Measurements from ENCODE around the gene MBOAT2.
"Not testable (repeated sequence)": the region's sequence is repeated elsewhere in the genome, so short reads cannot be mapped to it uniquely, and the experiment has no call there.

Gene MBOAT2

GRCh38 chr2:8938384-8938783, 65.1 kb downstream of the MBOAT2 start:
- no peak for DNase-seq

GRCh38 chr2:8935982-8936381, 67.5 kb downstream of the MBOAT2 start:
- no peak for DNase-seq

GRCh38 chr2:8934338-8934737, 69.1 kb downstream of the MBOAT2 start:
- DNase-seq = no peak

- no peak for DNase-seq
These were observed 70.8 kb downstream of the MBOAT2 start for GRCh38 chr2:8932702-8933101.

- not testable (repeated sequence) for DNase-seq
These were observed 73.3 kb downstream of the MBOAT2 start for GRCh38 chr2:8930185-8930584.

GRCh38 chr2:8929128-8929527, 74.4 kb downstream of the MBOAT2 start:
- no peak for DNase-seq

GRCh38 chr2:8927510-8928455, 75.7 kb downstream of the MBOAT2 start:
- no peak for DNase-seq

- DNase-seq = no peak
These were observed 77.1 kb downstream of the MBOAT2 start for GRCh38 chr2:8926356-8926755.

- no peak for DNase-seq
These were observed 78.1 kb downstream of the MBOAT2 start for GRCh38 chr2:8925411-8925810.

GRCh38 chr2:8923183-8923582, 80.3 kb downstream of the MBOAT2 start:
- DNase-seq = no peak

- DNase-seq = no peak
These were observed 81.1 kb downstream of the MBOAT2 start for GRCh38 chr2:8922431-8922830.

GRCh38 chr2:8918412-8918811, 85.1 kb downstream of the MBOAT2 start:
- no peak for DNase-seq

GRCh38 chr2:8915941-8916340, 87.5 kb downstream of the MBOAT2 start:
- no peak for DNase-seq

GRCh38 chr2:8913767-8914166, 89.7 kb downstream of the MBOAT2 start:
- not testable (repeated sequence) for DNase-seq

GRCh38 chr2:8907764-8908288, 95.7 kb downstream of the MBOAT2 start:
- no peak for DNase-seq

GRCh38 chr2:8903924-8904323, 99.6 kb downstream of the MBOAT2 start:
- not testable (repeated sequence) for DNase-seq

- not testable (repeated sequence) for DNase-seq
These were observed 100.7 kb downstream of the MBOAT2 start for GRCh38 chr2:8902757-8903156.

- DNase-seq = not testable (repeated sequence)
These were observed 106.3 kb downstream of the MBOAT2 start for GRCh38 chr2:8897206-8897605.

- not testable (repeated sequence) for DNase-seq
These were observed 106.8 kb downstream of the MBOAT2 start for GRCh38 chr2:8896671-8897070.

GRCh38 chr2:8895087-8895912, 108.2 kb downstream of the MBOAT2 start:
- not testable (repeated sequence) for DNase-seq

GRCh38 chr2:8893978-8894820, 109.3 kb downstream of the MBOAT2 start:
- no peak for DNase-seq

GRCh38 chr2:8893474-8893873, 110.0 kb downstream of the MBOAT2 start:
- no peak for DNase-seq

GRCh38 chr2:8892111-8892510, 111.4 kb downstream of the MBOAT2 start:
- no peak for DNase-seq
